Posterior vena cava (tissue), 2 donors: ENCODE data around the gene CCSER2. TPM values are rescaled to one million over a fixed set of nuclear protein-coding genes. Genes with fewer than 3 reads are reported as not detected.
"Not testable (repeated sequence)": the region's sequence is repeated elsewhere in the genome, so short reads cannot be mapped to it uniquely, and the experiment has no call there.

ENCODE experiments used
- DNase-seq: peaks from one replicate; pipeline ENCODE4 v3.0.0-alpha.2; 2020; ENCODE audit warnings: low spot score
- intact Hi-C, 2 donors: fragments of 100-400 bp; cut with DNase I; formaldehyde crosslinking; loops; one replicate each; pipeline versions ENCODE4 v1.14.1 to v1.14.2; 2022 to 2023
- total RNA-seq, 2 donors: library from RNA; stranded (reverse); fragmentation: NEBNext Ultra II Directional; extraction: Animal tissue kit (Norgen Biotek cat#: 25700); gene quantifications; one replicate each; pipeline ENCODE4 v1.2.1, GENCODE V29; 2021
- donor health status: DM: yes; HTN: yes; CAD: no.
- donor health status: DM: yes; HTN: yes; CAD: no.

CCSER2 gene
- total RNA-seq, 2 donors from 2014 or later = 85.4 to 108 TPM

- intact Hi-C loops = no loop called here
- DNase-seq = no peak
Observed at GRCh38 chr10:84308481-84309304, 19.7 kb upstream of the CCSER2 start.

DNA sequence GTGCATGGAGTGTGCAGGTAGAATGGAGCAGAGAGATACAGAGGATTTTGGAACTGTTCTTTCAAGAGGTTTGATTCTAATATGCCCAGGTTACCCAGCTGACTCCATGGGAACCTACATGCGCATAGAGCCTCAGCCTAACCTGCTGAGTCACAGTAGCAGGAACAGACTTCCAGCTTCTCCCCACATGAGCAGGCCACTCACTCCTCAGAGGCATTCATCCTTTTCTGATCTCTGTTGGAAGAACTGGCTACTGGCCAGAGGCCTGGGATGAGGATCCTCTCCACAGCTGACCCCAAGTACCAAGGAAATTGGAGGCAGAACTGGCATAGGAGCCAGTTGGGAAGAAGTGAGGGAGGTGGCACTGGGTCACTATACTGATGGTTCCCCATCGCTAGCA is 17.9 kb upstream of the CCSER2 start:
- no peak for DNase-seq
- intact Hi-C loops = no loop called here

DNA sequence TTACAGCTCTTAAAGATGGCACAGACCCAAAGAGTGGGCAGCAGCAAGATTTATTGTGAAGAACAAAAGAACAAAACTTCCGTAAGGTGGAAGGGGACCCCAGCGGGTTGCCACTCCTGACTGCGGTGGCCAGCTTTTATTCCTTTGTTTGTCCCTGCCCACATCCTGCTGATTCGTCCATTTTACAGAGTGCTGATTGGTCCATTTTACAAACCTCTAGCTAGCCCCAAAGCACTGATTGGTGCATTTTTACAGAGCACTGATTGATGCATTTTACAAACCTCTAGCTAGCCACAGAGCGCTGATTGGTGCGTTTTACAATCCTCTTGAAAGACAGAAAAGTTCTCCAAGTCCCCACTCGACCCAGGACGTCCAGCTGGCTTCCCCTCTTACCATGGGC is 16.8 kb upstream of the CCSER2 start:
- DNase-seq = no peak
- intact Hi-C loops = no loop called here

DNA sequence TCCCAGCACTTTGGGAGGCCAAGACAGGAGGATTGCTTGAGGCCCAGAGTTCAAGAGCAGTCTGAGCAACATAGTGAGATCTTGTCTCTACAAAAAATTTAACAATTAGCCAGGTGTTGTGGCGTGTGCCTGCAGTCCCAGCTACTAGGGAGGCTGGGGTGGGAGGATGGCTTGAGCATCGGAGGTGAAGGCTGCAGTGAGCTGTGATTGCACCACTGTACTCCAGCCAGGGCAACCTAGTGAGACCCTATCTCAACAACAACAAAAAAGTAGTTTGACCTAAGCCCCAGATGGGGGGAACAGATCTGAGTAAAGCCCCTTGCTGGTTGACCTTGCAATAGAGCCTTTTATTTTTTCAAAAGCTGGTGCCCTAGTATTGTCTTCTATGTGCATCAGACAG is 15.6 kb upstream of the CCSER2 start:
- DNase-seq = no peak
- intact Hi-C loops = no loop called here

GRCh38 chr10:84314275-84314674 is 14.1 kb upstream of the CCSER2 start:
- intact Hi-C loops = loop anchor here in 1 of 2 donors (2.0 kb wide), 1 partner anchor 73 kb away; the partner anchor contains the start of gene LRIT1
- DNase-seq = no peak

GRCh38 chr10:84317174-84317573 is 11.2 kb upstream of the CCSER2 start:
- DNase-seq = no peak
- intact Hi-C loops = no loop called here

- intact Hi-C loops = no loop called here
Observed at GRCh38 chr10:84321902-84322301, 6.5 kb upstream of the CCSER2 start.

GRCh38 chr10:84323566-84323965 is 4.8 kb upstream of the CCSER2 start:
- DNase-seq, intact Hi-C loops: not testable (repeated sequence)

More at GRCh38 chr10:84321902-84322301, 6.5 kb upstream of the CCSER2 start:
- DNase-seq = no peak

DNA sequence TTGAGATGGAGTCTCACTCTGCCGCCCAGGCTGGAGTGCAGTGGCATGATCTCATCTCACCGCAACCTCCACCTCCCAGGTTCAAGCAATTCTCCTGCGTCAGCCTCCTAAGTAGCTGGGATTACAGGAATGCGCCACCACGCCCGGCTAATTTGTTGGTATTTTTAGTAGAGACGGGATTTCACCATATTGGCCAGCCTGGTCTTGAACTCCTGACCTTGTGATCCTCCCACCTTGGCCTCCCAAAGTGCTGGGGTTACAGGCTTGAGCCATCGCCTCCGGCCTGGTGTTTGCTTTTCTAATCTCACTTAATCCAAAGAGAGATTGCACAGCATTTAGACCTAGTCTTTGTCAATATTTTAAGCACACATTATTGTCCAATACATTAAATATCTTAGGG is 1.4 kb upstream of the CCSER2 start:
- not testable (repeated sequence) for DNase-seq

GRCh38 chr10:84329196-84329611 is 815 bp downstream of the CCSER2 start:
- no peak for DNase-seq
- intact Hi-C loops = no loop called here

More for the DNA sequence above, 1.4 kb upstream of the CCSER2 start:
- intact Hi-C loops = not testable (repeated sequence)

DNA sequence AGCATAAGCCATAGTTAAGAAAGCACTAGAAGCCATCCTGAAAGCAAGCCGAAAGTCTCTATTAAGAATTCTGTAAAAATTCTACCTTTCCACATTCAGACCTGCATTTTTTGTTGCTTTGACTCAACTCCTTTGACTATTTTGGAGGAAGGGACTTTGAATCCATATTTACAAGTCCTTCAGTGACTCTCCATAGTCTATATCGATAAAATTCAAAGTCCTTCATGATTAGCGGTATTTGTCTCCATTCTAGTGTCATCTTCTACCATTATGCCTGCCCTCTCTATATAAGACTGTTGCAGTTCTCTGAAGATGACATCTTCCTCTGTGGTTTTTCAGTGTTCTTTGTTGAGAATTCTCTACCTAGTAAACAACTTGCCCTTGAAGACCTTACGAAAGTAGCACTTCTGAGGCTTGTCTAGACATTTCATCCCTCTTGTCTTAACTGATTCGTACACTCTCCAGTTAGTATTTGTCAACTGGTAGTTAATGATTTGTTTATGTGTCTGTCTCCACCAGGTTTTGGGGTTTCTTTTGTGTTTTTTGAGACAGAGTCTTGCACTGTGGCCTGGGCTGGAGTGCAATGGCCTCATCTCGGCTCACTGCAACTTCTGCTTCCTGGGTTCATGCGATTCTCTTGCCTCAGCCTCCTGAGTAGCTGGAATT is 1.7 kb downstream of the CCSER2 start:
- intact Hi-C loops = no loop called here

GRCh38 chr10:84331091-84331490 is 2.7 kb downstream of the CCSER2 start:
- intact Hi-C loops = no loop called here
- DNase-seq = no peak

More for the DNA sequence above, 1.7 kb downstream of the CCSER2 start:
- DNase-seq = no peak

DNA sequence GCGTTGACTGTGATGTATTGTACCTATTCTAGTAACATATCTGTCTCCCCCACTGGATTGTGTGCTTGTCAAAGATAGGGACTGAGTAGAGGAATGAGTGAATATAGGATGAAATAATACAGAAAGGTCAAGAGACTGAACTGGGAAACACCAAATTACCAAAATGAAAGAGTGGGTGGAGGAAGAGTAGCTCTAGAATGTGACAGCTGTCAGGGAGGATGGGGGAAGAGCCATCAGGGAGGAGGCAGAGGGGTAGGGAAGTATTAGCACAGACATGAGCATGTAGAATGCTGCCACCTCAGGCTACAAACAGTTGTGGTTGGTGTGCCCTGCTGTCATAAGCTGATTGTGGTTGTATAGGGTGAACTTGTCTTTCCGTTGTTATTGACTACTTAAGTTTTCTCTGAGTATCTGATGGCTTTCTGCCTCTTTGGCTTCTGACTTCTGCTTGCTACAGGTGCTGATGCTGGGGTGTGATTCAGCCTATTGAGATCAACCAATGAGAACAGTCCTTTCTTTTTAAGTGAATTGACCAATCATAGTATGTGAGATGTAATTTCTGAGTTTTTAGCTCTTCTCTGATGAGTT is 5.6 kb downstream of the CCSER2 start:
- intact Hi-C loops = no loop called here
- DNase-seq = no peak

DNA sequence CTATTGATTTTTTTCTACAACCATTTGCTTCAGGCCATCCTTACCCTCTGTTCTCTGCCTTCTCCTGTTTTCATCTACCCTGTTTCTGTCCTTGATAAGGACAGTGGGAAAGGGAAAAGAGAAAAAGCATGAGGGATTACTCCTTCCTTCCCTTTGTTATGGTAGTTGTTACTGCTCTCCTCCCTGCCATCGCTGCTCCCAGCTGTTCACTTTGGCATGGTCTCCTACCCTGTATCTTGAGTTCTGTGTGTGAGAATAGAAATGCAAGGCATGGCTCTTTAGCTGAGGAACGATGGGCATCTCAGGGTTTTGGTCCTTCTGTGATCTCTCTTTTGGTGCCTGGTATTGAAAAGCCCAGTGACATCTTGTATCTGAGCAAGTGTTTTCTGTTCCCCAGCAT is 6.4 kb downstream of the CCSER2 start:
- DNase-seq = no peak
- intact Hi-C loops = no loop called here

- no peak for DNase-seq
- intact Hi-C loops = no loop called here
Observed at GRCh38 chr10:84335516-84335915, 7.1 kb downstream of the CCSER2 start.

DNA sequence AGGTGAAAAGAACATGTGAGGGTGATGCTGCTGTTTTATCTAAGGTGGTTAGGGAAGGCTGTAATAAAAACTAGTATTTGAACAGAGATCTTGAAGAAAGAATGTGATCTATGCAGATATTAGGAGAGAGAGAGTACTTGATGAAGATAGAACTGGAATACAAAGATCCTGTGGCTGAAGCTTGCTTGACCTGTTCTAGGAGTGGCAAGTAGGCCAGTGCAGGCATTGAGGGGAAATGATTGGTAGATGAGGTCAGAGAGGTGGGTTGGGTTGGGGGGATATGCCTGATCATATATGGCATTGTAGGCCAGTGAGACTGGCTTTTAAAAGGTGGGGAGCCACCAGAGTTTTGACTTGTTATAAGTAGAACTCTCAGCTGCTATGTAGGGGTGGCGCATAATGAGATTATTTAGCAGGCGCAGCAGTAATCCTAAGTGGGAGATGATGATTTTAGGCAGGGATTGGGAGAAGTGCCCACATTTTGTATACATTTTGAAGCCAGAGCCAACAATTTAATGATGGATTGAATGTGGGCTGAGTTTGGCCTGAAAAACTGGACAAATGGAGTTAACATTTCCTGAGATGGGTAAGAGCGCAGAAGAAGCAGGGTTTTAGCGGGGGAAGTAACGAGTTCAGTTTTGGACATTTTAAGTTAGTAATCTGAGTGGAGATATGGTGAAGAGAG is 8.2 kb downstream of the CCSER2 start:
- no peak for DNase-seq
- intact Hi-C loops = no loop called here

DNA sequence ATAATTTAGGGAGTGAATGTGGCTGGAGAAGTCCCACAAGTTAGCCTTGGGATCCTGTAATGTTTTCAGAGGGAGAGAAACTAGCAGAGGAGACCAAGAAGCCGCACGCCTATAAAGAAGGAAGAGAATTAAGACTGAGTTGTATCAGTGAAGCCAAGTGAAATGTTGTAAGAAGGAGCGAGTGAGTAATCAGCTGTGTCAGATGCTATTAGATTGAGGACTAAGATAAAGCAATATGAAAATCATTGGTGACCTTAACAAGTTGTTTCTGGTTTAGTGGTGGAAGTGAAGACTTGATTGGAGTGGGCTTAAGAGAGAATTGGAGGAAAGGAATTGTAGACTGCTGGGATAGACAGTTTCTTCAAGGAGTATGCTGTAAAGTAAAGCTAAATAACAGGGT is 8.8 kb downstream of the CCSER2 start:
- intact Hi-C loops = no loop called here
- no peak for DNase-seq

GRCh38 chr10:84339025-84339424 is 10.6 kb downstream of the CCSER2 start:
- intact Hi-C loops = no loop called here
- no peak for DNase-seq

- intact Hi-C loops = no loop called here
- no peak for DNase-seq
Observed at GRCh38 chr10:84340187-84340586, 11.8 kb downstream of the CCSER2 start.
